Measurements from ENCODE around the gene EPG5. TPM values are rescaled to one million over a fixed set of nuclear protein-coding genes. Genes with fewer than 3 reads are reported as not detected.

EPG5 gene
- total RNA-seq, 1 experiment from 2014 or later, result 12.9 TPM

GRCh38 chr18:45976974-45977373 is 9.8 kb upstream of the EPG5 start:
- H3K4me1 ChIP-seq (ENCODE audit: control insufficient read depth, insufficient read depth, low read length), result no peaks in the 10 kb centered on the region
- intact Hi-C loops (cut with micrococcal nuclease; ENCODE audit: unreplicated experiment) (no loop called here), in situ Hi-C loops (cut with HindIII; ENCODE audit: low pct_unique_long_range_greater_than_20kb, low sequenced_read_pairs) (no loop called here)
- H3K4me3 ChIP-seq (ENCODE audit: low read depth in 2 of 2, low read length in 2 of 2), result no peak overlapping the region
- ChIA-PET POLR2A (no interaction called here), CTCF (no interaction called here)
- no peak for DNase-seq (ENCODE audit: low read depth, low spot score)
- no peaks in the 10 kb centered on the region for H3K36me3 ChIP-seq (ENCODE audit: control insufficient read depth, insufficient read depth, low read length)
- H3K27ac ChIP-seq (ENCODE audit: low read length), result no peak overlapping the region
- H3K9me3 ChIP-seq (ENCODE audit: control insufficient read depth, insufficient read depth, low read depth, low read length), result no peaks in the 10 kb centered on the region
- no peaks in the 10 kb centered on the region for H3K27me3 ChIP-seq (ENCODE audit: control insufficient read depth, insufficient read depth, low read length)
- BruUV-seq (replicated peaks), result no TSS peak
- TF ChIP-seq TCF7L2 (IDR thresholded peaks at IDR 0.05; ENCODE audit: low read depth, low read length) (no peak), SIN3A (IDR thresholded peaks at IDR 0.05; ENCODE audit: borderline replicate concordance, insufficient read depth, low read depth, low read length) (no peak), REST (IDR thresholded peaks at IDR 0.05; ENCODE audit: insufficient read depth in 1 of 2, low read depth in 2 of 2, low read length in 1 of 2) (no peak), POLR2AphosphoS5 (IDR thresholded peaks at IDR 0.05; ENCODE audit: low read depth, low read length) (no peak), CTCF (IDR thresholded peaks at IDR 0.05) (no peak)
- no peak for ATAC-seq

GRCh38 chr18:45976566-45976965 is 9.4 kb upstream of the EPG5 start:
- Histone ChIP-seq H3K9me3 (ENCODE audit: control insufficient read depth, insufficient read depth, low read depth, low read length) (no peaks in the 10 kb centered on the region), H3K36me3 (ENCODE audit: control insufficient read depth, insufficient read depth, low read length) (no peaks in the 10 kb centered on the region), H3K27me3 (ENCODE audit: control insufficient read depth, insufficient read depth, low read length) (no peaks in the 10 kb centered on the region), H3K27ac (ENCODE audit: low read length) (no peak overlapping the region), H3K4me3 (ENCODE audit: low read depth in 2 of 2, low read length in 2 of 2) (no peak overlapping the region), H3K4me1 (ENCODE audit: control insufficient read depth, insufficient read depth, low read length) (no peaks in the 10 kb centered on the region)
- in situ Hi-C loops (cut with HindIII; ENCODE audit: low pct_unique_long_range_greater_than_20kb, low sequenced_read_pairs) (no loop called here), intact Hi-C loops (cut with micrococcal nuclease; ENCODE audit: unreplicated experiment) (no loop called here)
- ChIA-PET CTCF (no interaction called here), POLR2A (no interaction called here)
- TF ChIP-seq CTCF (IDR thresholded peaks at IDR 0.05) (no peak), POLR2AphosphoS5 (IDR thresholded peaks at IDR 0.05; ENCODE audit: low read depth, low read length) (no peak), TCF7L2 (IDR thresholded peaks at IDR 0.05; ENCODE audit: low read depth, low read length) (no peak), SIN3A (IDR thresholded peaks at IDR 0.05; ENCODE audit: borderline replicate concordance, insufficient read depth, low read depth, low read length) (no peak)
- ATAC-seq (no peak), DNase-seq (ENCODE audit: low read depth, low spot score) (no peak)
- BruUV-seq (replicated peaks), result no TSS peak

Measured in Panc1 (cell line).